Osteocyte (in vitro differentiated cells): ENCODE measurements around the gene SLC39A8. TPM values are rescaled to one million over a fixed set of nuclear protein-coding genes. Genes with fewer than 3 reads are reported as not detected.
A peak's percentile ranks its signal among the peaks of the same experiment; 100 is the strongest.

ENCODE experiments used
- DNase-seq: peaks from one replicate; pipeline ENCODE4 v3.0.0; 2021; ENCODE audit warnings: mixed read lengths; ENCODE audit not compliant: unreplicated experiment; ENCODE audit errors: extremely low spot score
- H3K27ac Mint-ChIP-seq: one replicate; pipeline ENCODE4 v1.8.0; 2021; ENCODE audit warnings: mild to moderate bottlenecking, mixed read lengths; ENCODE audit not compliant: unreplicated experiment
- H3K27me3 Mint-ChIP-seq: one replicate; pipeline ENCODE4 v1.8.0; 2021; ENCODE audit warnings: mixed read lengths; ENCODE audit not compliant: unreplicated experiment
- H3K36me3 Mint-ChIP-seq: one replicate; pipeline ENCODE4 v1.8.0; 2021; ENCODE audit warnings: mixed read lengths; ENCODE audit not compliant: unreplicated experiment
- H3K4me1 Mint-ChIP-seq: one replicate; pipeline ENCODE4 v1.8.0; 2021; ENCODE audit warnings: mixed read lengths; ENCODE audit not compliant: unreplicated experiment
- H3K4me3 Mint-ChIP-seq: one replicate; pipeline ENCODE4 v1.8.0; 2021; ENCODE audit warnings: mild to moderate bottlenecking, moderate library complexity, mixed read lengths; ENCODE audit not compliant: unreplicated experiment
- H3K9me3 Mint-ChIP-seq: one replicate; pipeline ENCODE4 v1.8.0; 2021; ENCODE audit warnings: mixed read lengths; ENCODE audit not compliant: unreplicated experiment
- CTCF ChIP-seq: fragments of 200-600 bp; sonication (generic); IDR thresholded peaks from 2 replicates; pipeline ENCODE4 v1.5.0; 2021; ENCODE audit warnings: antibody characterized with exemption, mild to moderate bottlenecking, moderate library complexity
- total RNA-seq: library from RNA; stranded (reverse); gene quantifications from 2 replicates; pipeline ENCODE4 v1.2.1, GENCODE V29; 2021

Gene SLC39A8
- total RNA-seq, 1 donor from 2014 or later = 1.0 TPM

DNA sequence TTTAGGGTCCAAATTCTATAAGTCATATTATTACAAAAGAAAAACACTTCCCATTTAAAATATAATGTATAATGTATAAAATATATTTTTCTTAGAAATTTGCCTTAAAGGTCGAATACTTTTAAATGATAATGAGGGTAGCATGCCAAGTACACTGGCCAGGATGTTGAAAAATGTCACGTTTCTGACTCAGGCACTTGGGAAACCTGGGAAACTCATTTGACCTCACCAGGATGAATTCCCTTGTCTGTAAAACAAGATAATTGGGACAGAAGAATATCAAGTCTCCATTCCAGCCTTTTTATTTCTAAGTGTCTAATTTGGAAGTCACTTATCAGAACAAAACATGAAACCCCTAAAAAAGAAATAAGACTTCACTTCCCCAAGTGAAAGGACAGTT is 3.4 kb upstream of the SLC39A8 start:
- Mint-ChIP-seq H3K27me3 (peaks cover 62% of the 10 kb centered on the region), H3K9me3 (no peaks in the 10 kb centered on the region), H3K36me3 (no peaks in the 10 kb centered on the region), H3K27ac (no peak overlapping the region), H3K4me3 (no peak overlapping the region), H3K4me1 (peaks cover 15% of the 10 kb centered on the region)
- no peak for DNase-seq
- no peak for TF ChIP-seq CTCF

- H3K27me3 Mint-ChIP-seq = peaks cover 42% of the 10 kb centered on the region
- H3K4me3 Mint-ChIP-seq = peak overlapping the region; percentile 84
- no peak for TF ChIP-seq CTCF
- no peak overlapping the region for H3K27ac Mint-ChIP-seq
- H3K4me1 Mint-ChIP-seq = peaks cover 21% of the 10 kb centered on the region
- no peaks in the 10 kb centered on the region for H3K9me3 Mint-ChIP-seq
- DNase-seq = no peak
- H3K36me3 Mint-ChIP-seq = no peaks in the 10 kb centered on the region
These were observed 466 bp upstream of the SLC39A8 start for GRCh38 chr4:102345795-102346100.

GRCh38 chr4:102344520-102344953 is 745 bp downstream of the SLC39A8 start:
- Mint-ChIP-seq H3K27me3 (peaks cover 41% of the 10 kb centered on the region), H3K4me1 (peaks cover 24% of the 10 kb centered on the region), H3K36me3 (no peaks in the 10 kb centered on the region), H3K4me3 (peak overlapping the region; percentile 84), H3K9me3 (no peaks in the 10 kb centered on the region), H3K27ac (no peak overlapping the region)
- TF ChIP-seq CTCF = no peak
- DNase-seq = peak; percentile 86

- H3K27ac Mint-ChIP-seq = no peak overlapping the region
- no peak for DNase-seq
- H3K4me3 Mint-ChIP-seq = peak overlapping the region; percentile 84
- no peak for TF ChIP-seq CTCF
- H3K9me3 Mint-ChIP-seq = no peaks in the 10 kb centered on the region
- H3K27me3 Mint-ChIP-seq = peaks cover 36% of the 10 kb centered on the region
- no peaks in the 10 kb centered on the region for H3K36me3 Mint-ChIP-seq
- peaks cover 24% of the 10 kb centered on the region for H3K4me1 Mint-ChIP-seq
These were observed 1.2 kb downstream of the SLC39A8 start for GRCh38 chr4:102343964-102344519.

GRCh38 chr4:102342404-102343074 is 2.7 kb downstream of the SLC39A8 start:
- DNase-seq = no peak
- peaks cover 29% of the 10 kb centered on the region for H3K27me3 Mint-ChIP-seq
- H3K27ac Mint-ChIP-seq = no peak overlapping the region
- TF ChIP-seq CTCF = no peak
- H3K9me3 Mint-ChIP-seq = no peaks in the 10 kb centered on the region
- H3K4me3 Mint-ChIP-seq = no peak overlapping the region
- H3K4me1 Mint-ChIP-seq = peaks cover 24% of the 10 kb centered on the region
- no peaks in the 10 kb centered on the region for H3K36me3 Mint-ChIP-seq
